ENCODE data around the gene KLRC1.
"Not testable (repeated sequence)": the region's sequence is repeated elsewhere in the genome, so short reads cannot be mapped to it uniquely, and the experiment has no call there.

KLRC1 gene

GRCh38 chr12:10453156-10453555 is at the start of gene KLRC1:
Gene KLRC1, minus strand, starts transcription at chr12:10453377. Its CDS starts 2,221 bp downstream, at chr12:10451156.
- H3K4me3 ChIP-seq (replicated peaks; ENCODE audit: low read depth, low read length), result no peak within 1 kb of the TSS
- DNase-seq (ENCODE audit: low read depth), result no peak
- TF ChIP-seq CTCF (IDR thresholded peaks at IDR 0.05; ENCODE audit: low read length, missing control alignments), result no peak

DNA sequence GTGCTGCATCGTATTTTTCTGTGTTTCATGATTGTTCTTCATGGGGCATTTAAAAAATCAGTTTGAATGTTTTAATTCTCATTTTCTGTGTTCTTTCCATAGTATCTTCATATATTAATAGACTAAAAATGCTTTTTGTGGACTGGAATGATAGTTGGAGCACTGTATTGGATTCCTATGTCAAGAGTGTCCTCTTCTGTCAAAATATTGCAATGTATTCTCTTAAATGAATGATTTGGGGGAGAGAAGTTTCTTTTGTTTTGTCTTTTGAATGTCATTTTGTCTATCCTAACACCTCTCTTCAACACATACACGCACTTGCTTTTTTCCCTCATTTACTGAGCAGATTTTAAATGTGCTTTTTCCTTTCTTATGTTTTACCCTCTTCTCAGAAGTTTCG is 47.9 kb upstream of the KLRC1 start:
- DNase-seq (ENCODE audit: low read depth), result peak; percentile 30
- peak; percentile 33 for TF ChIP-seq CTCF (IDR thresholded peaks at IDR 0.05; ENCODE audit: low read length, missing control alignments)
- H3K4me3 ChIP-seq (replicated peaks; ENCODE audit: low read depth, low read length), result no peak overlapping the region

- TF ChIP-seq CTCF (IDR thresholded peaks at IDR 0.05; ENCODE audit: low read length, missing control alignments), result no peak
- no peak for DNase-seq (ENCODE audit: low read depth)
- H3K4me3 ChIP-seq (replicated peaks; ENCODE audit: low read depth, low read length), result no peak overlapping the region
Observed at GRCh38 chr12:10498042-10498441, 44.9 kb upstream of the KLRC1 start.

DNA sequence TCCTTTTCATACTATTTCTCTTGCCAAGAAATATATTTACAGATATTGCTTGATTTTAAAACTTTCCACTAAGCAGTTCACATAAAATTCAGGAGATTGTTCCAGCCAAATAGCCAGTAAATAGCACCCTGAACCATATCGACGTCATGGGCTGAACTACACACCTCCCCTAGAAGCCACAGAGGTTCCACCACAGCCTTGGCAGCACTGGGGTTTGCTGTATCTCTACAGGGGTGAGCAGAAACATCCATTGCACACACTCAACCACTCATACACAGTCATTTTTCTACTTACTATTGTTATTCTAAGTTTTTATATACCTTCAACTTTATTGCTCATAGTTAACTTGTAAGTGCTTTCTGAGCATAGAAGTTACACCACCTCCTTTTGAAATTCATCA is 44.4 kb upstream of the KLRC1 start:
- peak; percentile 6 for DNase-seq (ENCODE audit: low read depth)
- TF ChIP-seq CTCF (IDR thresholded peaks at IDR 0.05; ENCODE audit: low read length, missing control alignments), result no peak
- no peak overlapping the region for H3K4me3 ChIP-seq (replicated peaks; ENCODE audit: low read depth, low read length)

DNA sequence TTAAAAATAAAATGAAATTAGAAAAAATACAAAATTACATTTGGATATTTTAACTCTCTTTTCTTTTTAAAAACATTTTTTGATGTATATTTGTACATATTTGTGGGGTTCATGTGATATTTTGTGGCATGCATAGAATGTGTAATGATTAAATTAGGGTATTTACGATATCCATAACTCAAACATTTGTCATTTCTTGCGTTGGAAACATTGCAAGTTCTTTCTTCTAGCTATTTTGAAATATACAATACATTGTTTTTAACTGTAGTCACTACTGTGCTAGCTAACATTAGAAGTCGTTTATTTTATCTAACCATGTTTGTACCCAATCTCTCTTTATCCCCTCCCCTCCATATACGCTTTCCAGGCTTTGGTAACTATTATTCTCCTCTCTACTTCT is 38.6 kb upstream of the KLRC1 start:
- DNase-seq (ENCODE audit: low read depth), result no peak
- TF ChIP-seq CTCF (IDR thresholded peaks at IDR 0.05; ENCODE audit: low read length, missing control alignments), result no peak

GRCh38 chr12:10487328-10487727 is 34.2 kb upstream of the KLRC1 start:
- not testable (repeated sequence) for H3K4me3 ChIP-seq (replicated peaks; ENCODE audit: low read depth, low read length); DNase-seq (ENCODE audit: low read depth)

More for the DNA sequence above, 38.6 kb upstream of the KLRC1 start:
- no peak overlapping the region for H3K4me3 ChIP-seq (replicated peaks; ENCODE audit: low read depth, low read length)

GRCh38 chr12:10481901-10482300 is 28.7 kb upstream of the KLRC1 start:
- not testable (repeated sequence) for H3K4me3 ChIP-seq (replicated peaks; ENCODE audit: low read depth, low read length); DNase-seq (ENCODE audit: low read depth)

DNA sequence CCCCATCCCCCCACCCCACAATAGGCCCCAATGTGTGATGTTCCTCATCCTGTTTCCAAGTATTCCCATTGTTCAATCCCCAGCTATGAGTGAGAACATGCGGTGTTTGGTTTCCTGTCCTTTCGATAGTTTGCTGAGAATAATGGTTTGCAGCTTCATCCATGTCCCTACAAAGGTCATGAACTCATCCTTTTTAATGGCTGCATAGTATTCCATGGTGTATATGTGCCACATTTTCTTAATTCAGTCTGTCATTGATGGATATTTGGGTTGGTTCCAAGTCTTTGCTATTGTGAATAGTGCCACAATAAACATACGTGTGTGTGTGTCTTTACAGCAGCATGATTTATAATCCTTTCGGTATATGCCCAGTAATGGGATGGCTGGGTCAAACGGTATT is 19.6 kb upstream of the KLRC1 start:
- not testable (repeated sequence) for H3K4me3 ChIP-seq (replicated peaks; ENCODE audit: low read depth, low read length); DNase-seq (ENCODE audit: low read depth)

DNA sequence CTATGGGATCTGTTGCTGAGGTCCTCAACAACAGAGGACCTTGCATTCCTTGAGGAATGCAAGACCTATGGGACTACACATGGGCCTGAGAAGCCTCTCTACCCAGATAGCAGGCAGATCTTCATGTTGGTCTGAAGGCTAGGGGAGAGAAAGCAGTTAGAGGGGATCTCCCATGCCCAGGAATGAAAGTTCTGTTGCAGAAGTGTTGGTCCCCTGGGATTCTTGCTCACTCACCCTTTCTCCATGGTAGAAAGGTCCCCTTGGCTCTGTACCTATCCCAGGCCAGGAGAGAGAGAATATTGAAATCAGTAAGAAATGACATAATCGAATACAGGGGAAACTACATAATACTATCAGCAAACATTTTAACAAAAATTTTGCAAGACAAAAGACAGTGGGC is 16.5 kb upstream of the KLRC1 start:
- DNase-seq (ENCODE audit: low read depth), result no peak
- H3K4me3 ChIP-seq (replicated peaks; ENCODE audit: low read depth, low read length), result no peak overlapping the region
- no peak for TF ChIP-seq CTCF (IDR thresholded peaks at IDR 0.05; ENCODE audit: low read length, missing control alignments)
